Activated T-helper 1 cell treated with anti-CD3 and anti-CD28 coated beads, Interleukin-2, amount 50 U/mL, for 16 hours (primary cell): ENCODE data around the gene SMG9.

Experiments used
- DNase-seq, 2 donors: peaks; one replicate each; pipeline ENCODE4 v3.0.0-alpha.2; 2020; ENCODE audit warnings: low read depth in 1 of 2, low spot score in 1 of 2

The SMG9 gene

GRCh38 chr19:43725468-43725867 is 29.3 kb downstream of the SMG9 start:
- no peak for DNase-seq

GRCh38 chr19:43724896-43725295 is 29.9 kb downstream of the SMG9 start:
- no peak for DNase-seq

- DNase-seq: no peak
Measured at GRCh38 chr19:43723588-43723987, 31.2 kb downstream of the SMG9 start.

- no peak for DNase-seq
Measured at GRCh38 chr19:43721469-43722048, 33.2 kb downstream of the SMG9 start.

- DNase-seq: no peak
Measured at GRCh38 chr19:43720936-43721335, 33.8 kb downstream of the SMG9 start.

GRCh38 chr19:43719918-43720317 is 34.8 kb downstream of the SMG9 start:
- DNase-seq: no peak

GRCh38 chr19:43719378-43719868 is 35.3 kb downstream of the SMG9 start:
- DNase-seq: no peak

GRCh38 chr19:43718627-43719377 is 36.0 kb downstream of the SMG9 start:
- no peak for DNase-seq

- DNase-seq: no peak
Measured at GRCh38 chr19:43715776-43716175, 39.0 kb downstream of the SMG9 start, which contains the start of gene IRGC. Gene IRGC (plus strand): TSS chr19:43716076. CDS start chr19:43718559, 2,483 bp downstream.

GRCh38 chr19:43713208-43713607 is 41.6 kb downstream of the SMG9 start:
- no peak for DNase-seq

GRCh38 chr19:43711751-43712355 is 42.9 kb downstream of the SMG9 start:
- DNase-seq: no peak

GRCh38 chr19:43708716-43709115 is 46.0 kb downstream of the SMG9 start:
- no peak for DNase-seq

- no peak for DNase-seq
Measured at GRCh38 chr19:43707158-43707712, 47.5 kb downstream of the SMG9 start.

- DNase-seq: no peak
Measured at GRCh38 chr19:43705729-43706128, 49.0 kb downstream of the SMG9 start.

GRCh38 chr19:43704002-43704705 is 50.6 kb downstream of the SMG9 start:
- no peak for DNase-seq

GRCh38 chr19:43700395-43701000 is 54.3 kb downstream of the SMG9 start:
- no peak for DNase-seq

GRCh38 chr19:43699506-43700394 is 55.0 kb downstream of the SMG9 start:
- no peak for DNase-seq

GRCh38 chr19:43697295-43697694 is 57.5 kb downstream of the SMG9 start:
- no peak for DNase-seq

- no peak for DNase-seq
Measured at GRCh38 chr19:43695985-43696704, 58.6 kb downstream of the SMG9 start.
